BLaER1 treated with 17β-estradiol and CSF1 and Interleukin-3, amounts not matched to agents 10 nM and 100 nM (cell line): Measurements from ENCODE around the gene ADARB2.
A peak's percentile ranks its signal among the peaks of the same experiment; 100 is the strongest.

Experiments used
- H3K27ac ChIP-seq, 11 experiments: shearing (Covaris generic); formaldehyde crosslinking; 2 replicates each; pipeline ENCODE4 v1.8.1; 2022
- H3K27me3 ChIP-seq, 11 experiments: shearing (Covaris generic); formaldehyde crosslinking; 2 replicates each; pipeline ENCODE4 v1.8.1; 2022
- H3K36me3 ChIP-seq, 11 experiments: shearing (Covaris generic); formaldehyde crosslinking; 2 replicates each; pipeline ENCODE4 v1.8.1; 2022
- H3K4me1 ChIP-seq, 10 experiments: shearing (Covaris generic); formaldehyde crosslinking; 2 replicates each; pipeline ENCODE4 v1.8.1; 2022
- H3K4me2 ChIP-seq, 11 experiments: shearing (Covaris generic); formaldehyde crosslinking; 2 replicates each; pipeline ENCODE4 v1.8.1; 2022
- H3K4me3 ChIP-seq, 10 experiments: shearing (Covaris generic); formaldehyde crosslinking; 2 replicates each; pipeline ENCODE4 v1.8.1; 2022
- H3K9ac ChIP-seq, 11 experiments: shearing (Covaris generic); formaldehyde crosslinking; 2 replicates each; pipeline ENCODE4 v1.8.1; 2022
- H3K9me3 ChIP-seq, 11 experiments: shearing (Covaris generic); formaldehyde crosslinking; replicated peaks in 1 of 11; 2 replicates each; pipeline ENCODE4 v1.8.1; 2022
- H4K20me1 ChIP-seq, 11 experiments: shearing (Covaris generic); formaldehyde crosslinking; 2 replicates each; pipeline ENCODE4 v1.8.1; 2022
- Cebpa-rat ChIP-seq, 11 experiments: shearing (Covaris generic); IDR thresholded peaks; 2 replicates each; pipeline ENCODE4 v1.8.1; 2022

The ADARB2 gene

DNA sequence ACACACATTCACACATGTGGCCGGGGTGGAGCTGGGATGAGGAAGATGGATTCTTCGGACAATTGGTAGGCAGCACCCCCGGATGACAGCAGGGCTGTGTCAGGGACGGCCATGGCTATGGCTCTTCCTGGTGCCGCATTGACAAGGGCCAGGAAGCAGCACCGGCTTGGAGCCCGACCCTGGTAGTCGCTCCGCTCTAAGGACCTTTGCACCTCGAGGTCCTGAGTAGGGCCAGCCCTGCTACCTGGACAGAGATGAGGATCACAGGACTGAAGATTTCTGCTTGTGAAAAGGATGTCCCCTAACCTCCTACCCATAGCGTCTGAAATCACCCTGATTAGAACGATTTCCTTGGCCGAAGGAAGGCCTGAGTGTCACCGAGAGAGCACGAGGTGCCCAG lies 134.1 kb downstream of the ADARB2 start:
- H3K4me2 ChIP-seq = no peak overlapping the region
- no peak for TF ChIP-seq Cebpa-rat (IDR thresholded peaks at IDR 0.05)
- H4K20me1 ChIP-seq = peaks cover 0 to 7% (median 0%) of the 10 kb centered on the region in 11 experiments; a peak in 3 of 22 replicates
- H3K36me3 ChIP-seq = no peaks in the 10 kb centered on the region
- no peak overlapping the region for H3K4me3 ChIP-seq
- no peaks in the 10 kb centered on the region for H3K27me3 ChIP-seq
- H3K9me3 ChIP-seq = no peaks in the 10 kb centered on the region
- peaks cover 0 to 19% (median 9%) of the 10 kb centered on the region in 10 experiments; a peak in 14 of 20 replicates for H3K4me1 ChIP-seq
- no peak overlapping the region for H3K27ac ChIP-seq
- H3K9ac ChIP-seq = no peak overlapping the region

DNA sequence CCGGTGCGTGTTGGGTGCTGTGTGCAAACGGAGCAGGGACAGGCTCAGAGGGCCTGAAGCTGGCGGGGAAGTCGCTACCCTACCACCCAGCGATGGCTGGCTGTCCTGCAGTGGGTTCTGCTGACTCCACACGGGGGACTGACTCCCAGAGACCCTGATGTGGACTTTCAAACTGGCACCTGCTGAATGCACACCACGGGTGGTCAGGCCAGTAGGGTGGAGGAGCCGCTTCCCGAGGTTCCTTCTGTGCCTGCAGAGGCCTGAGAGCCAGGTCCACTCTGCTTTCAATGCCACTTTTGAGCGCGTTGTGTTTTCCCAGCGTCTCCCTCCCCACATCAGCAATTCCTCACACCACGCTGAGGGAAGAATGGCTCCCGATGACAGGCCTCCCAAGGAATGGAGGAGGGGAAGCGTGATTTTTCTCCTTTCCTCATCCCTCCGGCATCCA lies 135.3 kb downstream of the ADARB2 start:
- Histone ChIP-seq H3K27ac (no peak overlapping the region), H3K4me3 (no peak overlapping the region), H3K36me3 (no peaks in the 10 kb centered on the region), H3K4me2 (no peak overlapping the region), H3K9me3 (no peaks in the 10 kb centered on the region), H4K20me1 (peaks cover 0 to 4% (median 0%) of the 10 kb centered on the region in 11 experiments; a peak in 3 of 22 replicates), H3K9ac (no peak overlapping the region), H3K27me3 (no peaks in the 10 kb centered on the region), H3K4me1 (peaks cover 0 to 17% (median 9%) of the 10 kb centered on the region in 10 experiments; a peak in 14 of 20 replicates)
- no peak for TF ChIP-seq Cebpa-rat (IDR thresholded peaks at IDR 0.05)

DNA sequence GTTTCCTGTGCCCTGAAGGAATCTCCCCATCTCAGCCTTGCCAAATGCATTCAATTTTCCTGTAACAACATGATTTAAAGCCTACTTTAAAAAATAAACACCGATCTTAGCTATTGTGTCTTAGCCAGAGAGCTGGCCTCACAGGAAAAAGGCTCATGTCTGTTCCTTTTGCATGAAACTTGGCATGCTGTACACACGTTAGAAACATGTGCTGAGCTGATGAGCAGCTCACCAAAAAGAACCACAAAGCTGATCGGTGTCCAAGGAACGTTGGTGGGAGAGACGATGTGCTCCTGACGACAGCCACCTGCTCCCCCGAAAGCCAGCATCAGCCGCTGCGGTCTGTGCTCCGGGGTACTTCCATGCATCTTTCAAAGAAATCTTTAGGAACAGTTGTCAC lies 135.9 kb downstream of the ADARB2 start:
- Histone ChIP-seq H3K27me3 (no peaks in the 10 kb centered on the region), H3K9ac (no peak overlapping the region), H3K4me3 (no peak overlapping the region), H3K27ac (no peak overlapping the region), H3K9me3 (no peaks in the 10 kb centered on the region), H3K36me3 (no peaks in the 10 kb centered on the region), H3K4me2 (no peak overlapping the region), H3K4me1 (peaks cover 0 to 17% (median 9%) of the 10 kb centered on the region in 10 experiments; a peak in 14 of 20 replicates), H4K20me1 (peaks cover 0 to 4% (median 0%) of the 10 kb centered on the region in 11 experiments; a peak in 3 of 22 replicates)
- TF ChIP-seq Cebpa-rat (IDR thresholded peaks at IDR 0.05) = no peak

DNA sequence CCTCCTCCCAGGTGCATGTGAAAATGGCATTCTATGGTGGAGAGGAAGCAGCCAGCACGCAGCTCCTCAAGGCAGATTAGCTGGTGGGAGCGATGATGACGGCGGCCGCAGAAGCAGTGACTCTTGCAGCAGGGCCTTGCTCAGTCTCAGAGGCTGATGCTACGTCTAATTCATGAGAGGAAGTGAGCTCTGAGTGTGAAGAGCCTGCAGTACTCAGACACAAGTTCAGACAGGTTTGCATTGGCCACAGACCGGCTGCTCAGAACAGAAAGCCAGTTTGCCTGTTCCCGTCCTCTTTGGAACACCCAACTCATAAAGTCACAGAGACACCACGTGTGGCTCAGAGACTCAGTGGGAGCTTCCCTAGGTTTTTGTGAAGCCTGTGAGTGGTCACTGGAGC lies 136.5 kb downstream of the ADARB2 start:
- Histone ChIP-seq H3K9ac (no peak overlapping the region), H4K20me1 (peaks cover 0 to 4% (median 0%) of the 10 kb centered on the region in 11 experiments; a peak in 3 of 22 replicates), H3K36me3 (no peaks in the 10 kb centered on the region), H3K27me3 (no peaks in the 10 kb centered on the region), H3K4me3 (no peak overlapping the region), H3K9me3 (no peaks in the 10 kb centered on the region), H3K4me2 (no peak overlapping the region), H3K27ac (no peak overlapping the region), H3K4me1 (peaks cover 0 to 17% (median 9%) of the 10 kb centered on the region in 10 experiments; a peak in 14 of 20 replicates)
- no peak for TF ChIP-seq Cebpa-rat (IDR thresholded peaks at IDR 0.05)

DNA sequence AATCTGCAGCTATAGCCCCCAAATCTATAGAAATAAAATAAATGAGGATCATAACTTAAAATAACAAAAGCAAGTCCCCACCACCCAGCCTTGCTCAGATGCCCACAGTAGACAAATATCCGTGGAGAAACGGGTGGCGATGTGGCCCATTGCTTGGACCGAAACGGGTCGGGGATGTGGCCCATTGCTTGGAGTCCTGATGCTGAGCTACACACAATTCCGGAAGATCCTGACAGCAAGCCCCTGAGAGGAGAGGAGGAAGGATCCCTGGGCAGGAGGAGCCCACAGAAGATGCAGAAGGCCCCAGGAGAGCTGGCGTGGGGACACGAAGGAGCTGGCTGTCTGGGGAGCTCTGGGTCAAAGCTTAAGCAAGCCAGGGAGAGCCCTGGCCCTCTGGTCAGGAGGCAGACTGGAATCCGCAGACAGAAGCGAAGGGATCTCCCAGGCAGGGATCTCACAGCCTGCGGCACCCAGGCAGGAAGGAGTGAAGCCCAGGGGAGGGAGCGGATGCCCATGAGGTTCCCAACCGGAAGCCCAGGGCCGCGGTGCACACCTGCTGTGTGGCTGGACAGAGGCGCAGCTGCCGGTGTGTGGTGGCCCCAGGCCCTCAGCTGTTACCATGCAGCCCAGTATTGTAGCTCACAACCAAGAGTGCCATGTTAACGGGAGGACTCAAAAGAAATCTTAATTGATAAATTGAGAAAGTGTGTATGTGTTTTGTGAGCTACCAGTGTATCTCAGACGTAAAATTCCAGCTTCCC lies 138.8 kb downstream of the ADARB2 start:
- no peak for TF ChIP-seq Cebpa-rat (IDR thresholded peaks at IDR 0.05)
- no peak overlapping the region for H3K9ac ChIP-seq
- H4K20me1 ChIP-seq = peaks cover 0 to 4% (median 0%) of the 10 kb centered on the region in 11 experiments; a peak in 3 of 22 replicates
- H3K27ac ChIP-seq = no peak overlapping the region
- H3K4me2 ChIP-seq = peak overlapping the region in 8 of 11 experiments; percentile 34 to 77 (median 55); a peak in 15 of 22 replicates
- no peak overlapping the region for H3K4me3 ChIP-seq
- no peaks in the 10 kb centered on the region for H3K27me3 ChIP-seq
- no peaks in the 10 kb centered on the region for H3K9me3 ChIP-seq
- H3K4me1 ChIP-seq = peaks cover 0 to 17% (median 9%) of the 10 kb centered on the region in 10 experiments; a peak in 14 of 20 replicates
- no peaks in the 10 kb centered on the region for H3K36me3 ChIP-seq

DNA sequence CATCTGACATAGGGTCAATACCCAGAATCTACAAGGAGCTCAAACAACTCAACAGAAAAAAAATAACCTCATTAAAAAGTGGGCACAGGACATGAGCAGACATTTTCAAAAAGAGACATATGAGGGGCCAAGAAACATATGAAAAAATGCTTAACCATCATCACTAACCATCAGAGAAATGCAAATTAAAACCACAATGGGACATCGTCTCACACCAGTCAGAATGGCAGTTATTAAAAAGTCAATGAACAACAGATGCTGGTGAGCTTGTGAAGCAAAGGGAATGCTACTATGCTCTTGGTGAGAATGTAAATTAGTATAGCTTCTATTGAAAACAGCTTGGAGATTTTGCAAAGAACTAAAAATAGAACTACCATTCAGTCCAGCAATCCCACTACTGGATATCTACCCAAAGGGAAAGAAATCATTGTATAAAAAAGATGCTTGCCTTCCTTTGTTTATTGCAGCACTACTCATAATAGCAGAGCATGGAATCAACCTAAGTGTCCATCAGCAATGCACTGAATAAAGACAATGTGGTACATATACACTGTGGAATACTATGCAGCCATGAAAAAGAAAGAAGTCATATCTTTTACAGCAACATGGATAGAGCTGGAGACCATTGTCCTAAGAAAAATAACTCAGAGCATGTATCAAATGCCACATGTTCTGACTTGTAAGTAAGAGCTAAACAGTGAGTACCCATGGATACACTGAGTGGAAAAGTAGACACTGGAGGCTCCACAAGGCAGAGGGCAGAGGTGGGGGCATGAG lies 139.8 kb downstream of the ADARB2 start:
- Histone ChIP-seq H3K36me3 (no peaks in the 10 kb centered on the region), H3K9ac (no peak overlapping the region), H3K4me2 (no peak overlapping the region), H3K9me3 (no peaks in the 10 kb centered on the region), H3K27me3 (no peaks in the 10 kb centered on the region), H3K4me1 (peaks cover 0 to 17% (median 9%) of the 10 kb centered on the region in 10 experiments; a peak in 14 of 20 replicates), H4K20me1 (peaks cover 0 to 4% (median 0%) of the 10 kb centered on the region in 11 experiments; a peak in 3 of 22 replicates), H3K4me3 (no peak overlapping the region), H3K27ac (no peak overlapping the region)
- TF ChIP-seq Cebpa-rat (IDR thresholded peaks at IDR 0.05) = no peak

DNA sequence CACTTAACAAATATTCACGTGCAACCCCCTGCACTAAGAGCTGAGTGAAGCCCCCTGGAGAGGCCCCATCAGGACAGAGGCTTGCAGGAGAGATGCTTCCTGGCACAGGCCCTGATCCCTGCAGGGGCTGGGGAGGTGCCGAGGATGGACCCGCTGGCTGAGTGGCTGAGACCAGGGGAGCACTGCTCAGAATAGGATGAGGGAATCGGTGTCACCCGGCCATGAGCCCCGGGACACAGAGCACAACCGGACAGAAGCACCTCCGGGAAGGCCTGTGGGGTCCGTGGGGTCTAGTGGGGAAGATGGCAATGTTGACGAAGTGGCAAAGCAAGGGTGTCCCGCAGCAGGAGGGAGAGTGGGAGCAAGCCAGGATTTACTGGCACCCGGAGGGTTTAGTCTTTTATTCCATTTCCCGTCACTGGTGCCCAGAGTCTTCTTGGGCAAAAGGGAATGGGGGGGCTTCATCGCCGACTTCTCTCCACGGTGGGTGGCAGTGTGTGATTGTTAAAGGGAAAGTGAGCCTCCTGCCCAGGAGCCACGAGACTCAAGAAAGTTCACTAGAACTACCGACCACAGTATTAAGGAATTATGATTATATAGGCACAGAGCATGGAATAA lies 140.7 kb downstream of the ADARB2 start:
- no peak overlapping the region for H3K4me3 ChIP-seq
- H3K9me3 ChIP-seq = no peaks in the 10 kb centered on the region
- no peak overlapping the region for H3K4me2 ChIP-seq
- no peaks in the 10 kb centered on the region for H3K27me3 ChIP-seq
- H3K4me1 ChIP-seq = peaks cover 0 to 17% (median 9%) of the 10 kb centered on the region in 10 experiments; a peak in 14 of 20 replicates
- H3K9ac ChIP-seq = no peak overlapping the region
- TF ChIP-seq Cebpa-rat (IDR thresholded peaks at IDR 0.05) = no peak
- no peak overlapping the region for H3K27ac ChIP-seq
- H4K20me1 ChIP-seq = peaks cover 0 to 4% (median 0%) of the 10 kb centered on the region in 11 experiments; a peak in 3 of 22 replicates
- H3K36me3 ChIP-seq = no peaks in the 10 kb centered on the region

DNA sequence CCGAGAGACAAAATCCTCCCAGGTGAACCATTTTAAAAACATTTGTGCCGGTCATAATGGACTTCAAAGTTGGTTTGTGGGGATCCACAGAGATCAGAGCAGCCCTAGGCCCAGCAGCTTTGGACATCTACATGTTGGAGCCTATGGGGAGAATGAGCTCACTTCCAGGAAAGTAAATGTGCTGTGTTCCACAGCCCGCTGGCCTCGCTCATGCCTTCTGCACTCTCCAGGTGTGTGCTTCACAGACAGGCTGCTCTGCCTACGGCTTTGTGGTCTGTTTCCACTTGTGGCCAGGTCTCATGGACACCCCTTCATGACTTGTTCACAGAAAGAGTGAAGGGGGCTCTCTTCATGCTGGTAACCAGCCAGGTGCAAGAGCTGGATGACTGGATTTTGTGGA lies 141.6 kb downstream of the ADARB2 start:
- no peaks in the 10 kb centered on the region for H3K36me3 ChIP-seq
- no peak overlapping the region for H3K4me3 ChIP-seq
- no peaks in the 10 kb centered on the region for H3K9me3 ChIP-seq
- no peak overlapping the region for H3K4me2 ChIP-seq
- H4K20me1 ChIP-seq = peaks cover 0 to 4% (median 0%) of the 10 kb centered on the region in 11 experiments; a peak in 3 of 22 replicates
- no peak for TF ChIP-seq Cebpa-rat (IDR thresholded peaks at IDR 0.05)
- peaks cover 0 to 17% (median 9%) of the 10 kb centered on the region in 10 experiments; a peak in 14 of 20 replicates for H3K4me1 ChIP-seq
- H3K27me3 ChIP-seq = no peaks in the 10 kb centered on the region
- H3K9ac ChIP-seq = no peak overlapping the region
- H3K27ac ChIP-seq = no peak overlapping the region

DNA sequence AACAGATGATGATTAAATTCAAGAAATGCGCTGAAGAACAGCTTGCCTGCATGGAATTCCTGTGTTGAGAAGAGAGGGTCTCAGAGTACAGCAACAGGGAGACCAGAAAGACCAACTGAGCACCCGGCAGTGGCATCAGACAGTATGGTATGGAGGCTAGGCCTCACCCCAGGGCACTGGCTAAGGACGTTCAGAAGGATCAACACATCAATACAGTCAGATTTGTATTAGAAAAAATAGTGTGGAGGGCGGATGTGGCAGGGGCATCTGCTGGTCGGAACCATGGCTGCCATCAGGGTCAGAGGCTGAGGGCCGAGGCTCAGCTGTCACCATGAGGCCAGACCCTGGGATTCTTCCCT lies 142.1 kb downstream of the ADARB2 start:
- no peak for TF ChIP-seq Cebpa-rat (IDR thresholded peaks at IDR 0.05)
- Histone ChIP-seq H3K4me1 (peaks cover 0 to 17% (median 9%) of the 10 kb centered on the region in 10 experiments; a peak in 14 of 20 replicates), H3K4me3 (no peak overlapping the region), H3K9ac (no peak overlapping the region), H3K27me3 (no peaks in the 10 kb centered on the region), H3K4me2 (no peak overlapping the region), H3K27ac (no peak overlapping the region), H4K20me1 (peaks cover 0 to 4% (median 0%) of the 10 kb centered on the region in 11 experiments; a peak in 3 of 22 replicates), H3K36me3 (no peaks in the 10 kb centered on the region), H3K9me3 (no peaks in the 10 kb centered on the region)
